Activated naive CD4-positive, alpha-beta T cell treated with anti-CD3 and anti-CD28 coated beads, Interleukin-2, amount 50 U/mL, for 72 hours (primary cell): ENCODE results near the gene DUSP1. TPM values are rescaled to one million over a fixed set of nuclear protein-coding genes. Genes with fewer than 3 reads are reported as not detected.

ENCODE experiments used
- ATAC-seq, 2 donors: fragments of 150-1000 bp; cut with Tn5 transposase; 2 replicates each; pipeline ENCODE4 v1.10.0; 2021; ENCODE audit warnings: mild to moderate bottlenecking in 2 of 2, moderate library complexity in 2 of 2
- DNase-seq, 2 donors: peaks; one replicate each; pipeline ENCODE4 v3.0.0; 2021 to 2022; ENCODE audit warnings: low spot score in 2 of 2
- H3K27ac Mint-ChIP-seq, 2 donors: one replicate each; pipeline ENCODE4 v1.8.0; 2022; ENCODE audit warnings: mild to moderate bottlenecking in 2 of 2, mixed read lengths in 2 of 2
- H3K36me3 Mint-ChIP-seq, 2 donors: one replicate each; pipeline ENCODE4 v1.8.0; 2022; ENCODE audit warnings: mixed read lengths in 2 of 2
- H3K9me3 Mint-ChIP-seq, 2 donors: one replicate each; pipeline ENCODE4 v1.8.0; 2022; ENCODE audit warnings: mixed read lengths in 2 of 2
- total RNA-seq, 2 donors: library from RNA; stranded (reverse); gene quantifications; one replicate each; pipeline ENCODE4 v1.2.3, GENCODE V29; 2022

The DUSP1 gene
- total RNA-seq, 2 donors from 2014 or later, result 12.0 to 17.6 TPM

GRCh38 chr5:172745406-172745805 lies 25.6 kb downstream of the DUSP1 start:
- no peak overlapping the region for H3K27ac Mint-ChIP-seq
- no peak for ATAC-seq
- H3K9me3 Mint-ChIP-seq, result peaks cover 0 to 7% of the 10 kb centered on the region in 2 donors
- DNase-seq, result no peak
- peaks cover 0 to 7% of the 10 kb centered on the region in 2 donors for H3K36me3 Mint-ChIP-seq

- DNase-seq, result no peak
- H3K9me3 Mint-ChIP-seq, result peaks cover 0 to 7% of the 10 kb centered on the region in 2 donors
- H3K36me3 Mint-ChIP-seq, result peaks cover 0 to 7% of the 10 kb centered on the region in 2 donors
- ATAC-seq, result no peak
- H3K27ac Mint-ChIP-seq, result peak overlapping the region in 1 of 2 donors; percentile 2
Measured at GRCh38 chr5:172744123-172745104, 26.6 kb downstream of the DUSP1 start.

DNA sequence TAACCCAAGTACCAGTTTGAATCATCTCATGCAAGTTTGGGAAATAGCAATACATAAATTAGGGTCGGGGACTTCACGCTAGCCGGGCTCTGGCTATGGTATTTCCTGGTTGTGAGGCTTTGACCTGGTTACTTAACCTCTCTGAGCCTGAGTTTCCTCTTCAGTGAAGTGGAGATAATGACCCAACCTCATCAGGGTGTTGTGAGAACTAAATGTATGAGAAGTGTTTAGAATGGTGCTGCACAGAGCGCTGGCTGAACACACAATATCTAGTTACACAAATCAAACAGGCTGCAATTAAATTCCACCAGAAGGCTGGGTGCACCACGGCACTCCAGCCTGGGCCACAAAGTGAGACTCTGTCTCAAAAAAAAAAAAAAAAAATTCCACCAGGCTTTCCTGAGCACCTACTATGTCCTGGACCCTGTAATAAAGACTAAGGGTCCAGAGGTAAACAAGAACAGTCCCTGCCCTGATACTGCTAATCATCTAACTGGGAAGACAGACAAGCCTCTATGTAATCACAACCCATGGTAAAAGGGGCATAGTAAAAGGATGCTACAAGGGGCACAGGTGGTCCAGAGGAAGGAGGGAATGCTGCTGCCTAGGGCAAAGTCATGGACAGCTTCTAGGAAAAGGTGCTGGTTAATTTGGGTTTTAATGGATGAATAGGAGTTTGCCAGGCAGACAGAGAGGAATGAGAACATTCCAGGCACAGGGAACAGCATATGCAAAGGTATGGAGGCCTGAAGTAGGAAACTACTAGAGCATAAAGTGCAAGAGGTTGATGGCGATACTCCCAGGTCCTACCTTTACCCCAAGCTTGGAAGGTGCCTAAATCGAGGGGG lies 27.7 kb downstream of the DUSP1 start:
- H3K36me3 Mint-ChIP-seq, result peaks cover 0 to 7% of the 10 kb centered on the region in 2 donors
- H3K9me3 Mint-ChIP-seq, result peaks cover 0 to 7% of the 10 kb centered on the region in 2 donors
- DNase-seq, result no peak
- ATAC-seq, result no peak
- H3K27ac Mint-ChIP-seq, result no peak overlapping the region

GRCh38 chr5:172741206-172741582 lies 29.8 kb downstream of the DUSP1 start:
- no peak for ATAC-seq

DNA sequence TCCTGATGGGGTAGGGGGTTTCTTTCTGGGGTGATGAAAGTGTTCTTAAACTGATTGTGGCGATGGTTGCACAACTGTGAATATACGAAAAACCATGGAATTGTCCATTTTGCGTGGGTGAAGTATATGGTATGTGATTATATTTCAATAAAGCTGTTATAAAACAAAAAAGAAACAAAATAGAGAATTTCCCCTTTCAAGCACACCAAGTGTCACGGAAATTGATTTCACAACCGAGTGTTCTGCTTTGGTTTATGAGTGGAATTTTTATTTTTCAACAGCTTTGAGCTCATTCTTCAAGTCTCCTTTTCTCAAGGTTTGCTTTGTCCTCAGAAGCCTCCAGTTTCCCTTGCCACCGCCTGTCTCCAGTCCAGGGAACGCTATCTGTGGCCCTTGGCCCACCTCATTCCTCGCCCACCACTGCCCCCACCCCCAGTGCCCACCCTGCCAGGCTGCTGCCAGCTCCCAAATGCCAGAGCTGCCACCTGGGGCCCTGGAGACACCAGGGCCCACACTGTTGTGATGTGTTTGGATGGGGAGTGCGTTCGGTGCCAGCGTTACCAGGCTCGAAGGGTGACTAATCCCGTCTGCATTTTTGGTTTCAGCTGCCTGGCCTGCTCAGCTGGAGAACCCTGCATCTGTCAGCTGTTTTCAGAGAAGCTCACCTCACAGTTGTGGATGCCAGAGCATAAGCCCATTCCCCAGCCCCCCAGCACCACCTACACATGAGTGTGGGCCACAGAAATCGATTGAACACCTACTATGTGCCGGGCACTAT lies 30.4 kb downstream of the DUSP1 start:
- Mint-ChIP-seq H3K9me3 (no peaks in the 10 kb centered on the region), H3K27ac (no peak overlapping the region)

More at GRCh38 chr5:172741206-172741582, 29.8 kb downstream of the DUSP1 start:
- Mint-ChIP-seq H3K36me3 (no peaks in the 10 kb centered on the region), H3K9me3 (no peaks in the 10 kb centered on the region), H3K27ac (peak overlapping the region in 1 of 2 donors; percentile 61)
- no peak for DNase-seq

GRCh38 chr5:172739375-172739774 lies 31.6 kb downstream of the DUSP1 start:
- ATAC-seq (no peak), DNase-seq (no peak)
- H3K36me3 Mint-ChIP-seq, result no peaks in the 10 kb centered on the region
- no peak overlapping the region for H3K27ac Mint-ChIP-seq
- no peaks in the 10 kb centered on the region for H3K9me3 Mint-ChIP-seq

More for the DNA sequence above, 30.4 kb downstream of the DUSP1 start:
- ATAC-seq, result no peak
- no peaks in the 10 kb centered on the region for H3K36me3 Mint-ChIP-seq
- no peak for DNase-seq

DNA sequence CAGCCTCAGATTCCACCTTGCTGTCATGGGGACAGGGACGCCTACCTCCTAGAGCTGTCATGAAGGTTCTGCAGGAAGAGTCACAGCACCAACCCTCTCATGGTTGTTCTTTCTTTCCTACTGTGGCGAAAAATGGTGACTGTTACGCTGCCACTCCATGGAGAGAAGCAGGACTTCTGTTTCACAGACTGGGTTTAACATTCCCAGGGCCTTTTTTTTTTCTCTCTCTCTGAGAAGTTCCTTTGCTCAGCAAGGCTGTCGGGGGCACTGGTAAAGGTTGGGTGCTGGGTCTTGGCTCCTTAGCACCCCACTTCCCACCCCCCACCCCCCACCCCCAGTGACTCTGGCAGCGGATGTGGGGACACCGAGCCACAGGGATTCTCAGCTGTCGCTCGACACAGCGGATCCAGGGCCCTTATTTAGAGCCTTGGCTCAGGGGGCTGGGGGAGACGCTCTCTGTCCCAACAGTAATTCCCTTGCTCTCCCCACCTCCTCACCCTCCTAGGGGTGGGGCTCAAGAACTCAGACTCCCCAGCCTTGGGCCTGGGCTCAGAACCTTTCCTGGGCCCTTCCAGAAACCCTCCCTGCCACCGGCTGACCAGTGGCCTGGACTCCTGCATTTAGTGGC lies 34.4 kb downstream of the DUSP1 start:
- DNase-seq (no peak), ATAC-seq (no peak)
- no peak overlapping the region for H3K27ac Mint-ChIP-seq
- no peaks in the 10 kb centered on the region for H3K36me3 Mint-ChIP-seq
- H3K9me3 Mint-ChIP-seq, result no peaks in the 10 kb centered on the region

DNA sequence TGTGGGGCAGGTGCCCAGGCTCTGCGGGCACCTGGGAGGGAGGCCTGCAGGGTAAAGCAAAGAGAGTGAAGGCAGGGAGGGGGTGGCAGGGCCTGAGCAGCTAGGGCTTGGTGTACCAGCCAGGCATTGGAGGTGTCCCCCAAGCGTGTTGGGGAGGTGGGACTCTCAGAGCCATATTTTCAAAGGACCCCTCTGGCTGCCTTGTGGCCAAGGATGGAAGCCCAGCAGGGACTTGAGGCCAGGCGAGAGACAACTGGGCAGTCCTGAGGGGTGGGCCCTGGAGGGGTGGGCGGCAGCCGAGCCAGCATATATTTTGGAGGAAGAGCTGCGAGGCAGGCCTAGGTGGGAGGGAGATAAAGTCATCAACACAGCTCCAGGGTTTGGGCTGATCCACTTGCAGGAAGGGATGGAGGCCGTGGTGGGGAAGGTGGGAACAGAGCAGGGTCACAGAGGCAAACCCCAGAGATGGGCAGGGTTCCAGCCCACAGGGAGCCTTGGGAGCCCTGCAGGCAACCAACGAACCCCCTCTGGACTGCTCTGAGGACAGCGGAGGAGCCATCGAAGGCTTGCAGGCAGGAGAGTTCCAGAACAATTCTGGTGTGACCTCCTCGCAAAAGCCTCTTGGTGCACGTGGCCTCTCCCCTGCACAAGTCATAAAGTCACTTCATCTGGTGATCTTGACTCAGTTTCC lies 35.7 kb downstream of the DUSP1 start:
- DNase-seq (no peak), ATAC-seq (no peak)
- H3K27ac Mint-ChIP-seq, result no peak overlapping the region
- no peaks in the 10 kb centered on the region for H3K9me3 Mint-ChIP-seq
- no peaks in the 10 kb centered on the region for H3K36me3 Mint-ChIP-seq

GRCh38 chr5:172733974-172734346 lies 37.0 kb downstream of the DUSP1 start:
- DNase-seq (no peak), ATAC-seq (no peak)
- Mint-ChIP-seq H3K36me3 (no peaks in the 10 kb centered on the region), H3K27ac (no peak overlapping the region), H3K9me3 (no peaks in the 10 kb centered on the region)

DNA sequence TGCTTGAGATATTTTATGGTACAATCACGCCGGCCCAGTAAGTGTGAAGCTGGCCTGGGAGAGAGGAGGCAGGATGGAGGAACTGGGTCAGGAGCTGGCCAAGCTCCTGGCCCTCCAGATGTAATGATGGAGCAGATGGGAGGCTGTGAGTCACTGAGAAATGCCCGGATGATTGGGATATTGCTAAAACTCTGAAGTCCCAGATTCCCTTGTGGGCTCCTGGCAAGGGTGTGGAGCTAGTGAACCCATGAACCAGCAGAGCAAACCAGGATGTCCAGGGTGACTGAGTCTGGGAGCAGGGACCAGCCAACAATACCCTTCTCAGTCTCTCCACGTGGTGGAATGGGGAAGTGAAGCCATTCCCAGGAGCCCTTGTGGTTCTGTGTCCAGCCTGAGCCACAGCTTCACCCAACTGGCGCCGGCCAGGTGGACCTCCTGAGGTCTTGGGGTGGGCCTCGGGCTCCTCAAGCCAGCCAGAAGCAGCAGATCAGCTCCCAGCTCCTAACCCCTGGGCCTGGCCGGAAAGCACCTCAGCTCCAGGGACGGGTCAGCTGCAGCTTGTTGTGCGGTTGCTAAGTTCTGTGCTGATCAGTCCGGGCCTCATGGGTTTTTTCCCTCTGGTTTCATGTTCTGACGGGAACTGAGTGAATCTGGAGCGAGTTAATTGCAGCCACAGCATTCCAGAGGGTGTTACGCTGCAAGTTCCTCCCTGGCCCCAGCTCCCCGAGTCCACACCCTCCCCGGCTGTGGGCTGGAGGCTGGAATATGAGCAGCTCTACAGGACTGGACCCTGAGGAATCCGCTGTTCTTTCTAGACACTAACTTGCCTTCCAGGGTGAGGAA lies 37.6 kb downstream of the DUSP1 start:
- DNase-seq (no peak), ATAC-seq (no peak)
- no peaks in the 10 kb centered on the region for H3K36me3 Mint-ChIP-seq
- no peaks in the 10 kb centered on the region for H3K9me3 Mint-ChIP-seq
- no peak overlapping the region for H3K27ac Mint-ChIP-seq

DNA sequence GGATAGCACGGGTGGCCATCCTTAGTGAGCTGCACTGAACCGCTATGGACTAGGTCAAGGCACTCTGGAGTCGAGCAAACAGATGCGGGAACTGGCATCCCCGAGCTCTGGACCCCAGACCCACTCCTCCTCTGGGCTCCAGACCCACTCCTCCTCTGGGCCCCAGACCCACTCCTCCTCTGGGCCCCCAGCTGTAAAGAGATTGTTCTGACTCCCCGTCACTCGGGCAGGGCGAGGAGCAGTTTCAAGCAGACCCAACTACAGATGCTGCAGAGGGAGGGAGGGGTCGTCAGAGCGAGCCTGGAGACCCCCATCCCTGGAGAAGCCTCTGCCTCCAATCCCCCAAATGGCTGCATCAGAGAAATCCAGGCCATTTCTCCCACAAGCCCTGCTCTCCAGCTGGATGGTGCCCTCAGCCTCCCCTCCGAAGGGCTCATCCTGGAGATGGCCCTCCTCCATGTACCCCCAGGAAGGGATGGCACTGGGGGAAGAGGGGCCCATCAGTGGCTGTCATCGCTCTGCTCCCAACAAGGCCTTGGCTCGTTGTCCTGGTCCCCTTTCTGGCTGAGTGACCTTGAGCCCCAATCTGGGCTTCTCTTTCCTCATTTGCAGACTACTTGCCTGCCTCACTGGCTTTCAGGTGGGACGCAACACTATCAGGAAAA lies 38.7 kb downstream of the DUSP1 start:
- Mint-ChIP-seq H3K27ac (peak overlapping the region in 1 of 2 donors; percentile 46), H3K36me3 (no peaks in the 10 kb centered on the region)
- ATAC-seq, result no peak

DNA sequence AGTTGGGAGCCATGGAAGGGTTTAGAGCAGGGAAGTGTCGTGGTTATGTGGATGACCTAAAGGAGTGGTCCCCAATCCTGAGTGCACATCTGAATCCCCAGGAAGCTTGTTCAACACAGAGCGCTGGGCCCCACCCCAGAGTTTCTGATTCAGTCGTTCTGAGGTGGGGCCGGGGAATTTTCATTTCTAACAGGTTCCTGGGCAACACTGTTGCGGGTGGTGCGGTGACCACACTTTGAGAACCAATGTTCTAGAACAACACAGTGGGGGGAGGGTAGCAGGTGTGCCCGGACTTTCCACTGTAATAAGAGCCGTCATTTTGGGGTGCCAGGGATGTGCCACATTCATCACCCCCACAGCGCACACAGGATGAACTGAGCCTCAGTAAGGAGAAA lies 39.3 kb downstream of the DUSP1 start:
- H3K27ac Mint-ChIP-seq, result no peak overlapping the region
- ATAC-seq, result no peak
- DNase-seq, result no peak
- H3K36me3 Mint-ChIP-seq, result no peaks in the 10 kb centered on the region
- no peaks in the 10 kb centered on the region for H3K9me3 Mint-ChIP-seq

More for the DNA sequence above, 38.7 kb downstream of the DUSP1 start:
- no peaks in the 10 kb centered on the region for H3K9me3 Mint-ChIP-seq
- no peak for DNase-seq

DNA sequence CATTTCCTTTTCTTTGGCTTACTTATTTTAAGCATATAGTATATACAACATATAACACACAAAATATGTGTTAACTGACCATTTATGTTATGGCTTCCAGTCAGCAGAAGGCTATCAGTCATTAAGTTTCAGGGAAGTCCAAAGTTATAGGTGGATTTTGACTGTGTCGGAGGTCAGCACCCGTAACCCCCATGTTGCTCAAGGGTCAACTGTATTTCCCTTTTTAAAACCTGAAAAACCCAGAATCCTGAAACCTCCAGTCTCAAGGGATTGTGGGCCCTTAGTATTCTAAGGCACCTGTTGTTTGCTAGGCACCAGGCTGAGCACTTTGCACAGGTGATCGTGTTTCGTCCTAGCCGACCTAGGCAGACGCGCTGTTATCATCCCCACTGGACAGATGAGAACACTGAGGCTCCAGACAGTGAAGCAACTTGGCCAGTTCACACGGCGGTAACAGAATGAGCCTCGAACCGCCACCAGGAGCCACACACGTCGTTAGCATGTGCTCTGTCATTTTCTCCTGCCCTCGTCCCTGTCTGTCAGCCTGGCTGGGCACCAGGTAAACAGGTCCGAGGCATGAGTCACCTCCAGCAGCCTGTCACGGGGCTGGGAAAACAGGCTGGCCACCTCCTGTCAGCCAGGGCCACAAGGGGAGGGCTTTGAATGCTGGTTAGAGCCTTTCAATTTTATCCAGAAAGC lies 39.9 kb downstream of the DUSP1 start:
- DNase-seq, result no peak
- Mint-ChIP-seq H3K27ac (no peak overlapping the region), H3K36me3 (no peaks in the 10 kb centered on the region), H3K9me3 (no peaks in the 10 kb centered on the region)
- ATAC-seq, result no peak

- ATAC-seq (no peak), DNase-seq (no peak)
- no peaks in the 10 kb centered on the region for H3K36me3 Mint-ChIP-seq
- no peaks in the 10 kb centered on the region for H3K9me3 Mint-ChIP-seq
- no peak overlapping the region for H3K27ac Mint-ChIP-seq
Measured at GRCh38 chr5:172730222-172730621, 40.8 kb downstream of the DUSP1 start.
